CD4-positive, alpha-beta T cell treated with Interleukin-4 for 4 hours (primary cell): Measurements from ENCODE around the gene KCTD16.

Source experiments
- DNase-seq: peaks from one replicate; pipeline ENCODE4 v3.0.0-alpha.2; 2020

The KCTD16 gene

DNA sequence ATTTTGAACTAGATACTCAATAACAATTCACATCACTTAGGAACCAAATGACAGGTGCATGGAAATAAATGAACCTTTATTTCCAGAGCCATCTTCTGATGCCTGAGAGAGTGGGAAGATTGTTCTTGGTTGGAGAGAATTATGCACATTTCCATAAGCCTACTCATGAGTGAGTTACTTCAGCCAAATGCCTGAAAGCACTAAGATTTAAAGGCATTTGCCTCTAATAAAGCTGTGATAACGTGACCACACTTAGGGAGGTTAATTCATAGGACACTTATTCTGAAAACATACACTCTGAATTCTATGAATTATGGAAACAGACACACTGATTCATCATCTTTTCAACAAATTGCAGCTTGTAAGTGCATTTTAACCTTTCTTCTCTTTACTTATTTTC lies 40.0 kb downstream of the KCTD16 start:
- DNase-seq: no peak

GRCh38 chr5:144219869-144220268 lies 49.2 kb downstream of the KCTD16 start:
- no peak for DNase-seq

- DNase-seq: no peak
Measured at GRCh38 chr5:144227363-144227999, 56.8 kb downstream of the KCTD16 start.

- no peak for DNase-seq
Measured at GRCh38 chr5:144230806-144231205, 60.1 kb downstream of the KCTD16 start.

DNA sequence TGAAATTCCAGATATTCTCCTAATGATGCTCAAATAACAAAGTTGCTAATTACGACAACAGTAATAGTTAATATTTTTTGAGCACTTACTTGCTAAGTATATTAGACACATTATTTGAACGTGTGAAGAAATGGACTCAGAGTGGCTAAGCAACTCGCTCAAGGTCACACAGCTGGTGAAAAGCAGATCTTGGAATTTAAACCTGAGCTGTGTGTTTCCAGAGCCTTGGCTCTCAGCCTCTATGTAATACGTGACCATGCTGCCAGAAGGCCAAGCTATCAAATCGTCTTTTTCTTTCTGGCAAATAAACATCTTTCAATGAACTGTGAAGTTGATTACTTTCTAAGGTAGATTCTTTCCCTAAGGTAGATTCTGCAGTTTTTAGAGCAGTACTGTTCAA lies 61.6 kb downstream of the KCTD16 start:
- no peak for DNase-seq

DNA sequence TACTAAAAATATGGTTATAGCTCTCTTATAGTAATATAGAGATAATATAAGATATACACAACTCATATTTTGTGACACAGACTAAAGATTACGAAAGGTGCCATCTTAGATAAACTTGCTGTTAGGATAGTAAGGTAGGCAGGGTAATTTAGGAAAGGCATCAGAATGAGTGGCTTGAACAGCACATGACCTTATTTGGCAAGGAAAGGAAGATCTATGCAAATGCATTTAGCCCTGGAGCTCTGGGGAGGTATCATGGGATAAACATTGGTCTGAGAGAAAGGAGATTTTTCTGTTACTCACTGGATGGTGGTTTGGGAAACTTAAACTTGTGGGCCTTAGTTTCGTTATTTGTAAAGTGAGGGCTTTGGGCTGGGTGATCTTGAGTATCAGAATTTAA lies 65.8 kb downstream of the KCTD16 start:
- no peak for DNase-seq

DNA sequence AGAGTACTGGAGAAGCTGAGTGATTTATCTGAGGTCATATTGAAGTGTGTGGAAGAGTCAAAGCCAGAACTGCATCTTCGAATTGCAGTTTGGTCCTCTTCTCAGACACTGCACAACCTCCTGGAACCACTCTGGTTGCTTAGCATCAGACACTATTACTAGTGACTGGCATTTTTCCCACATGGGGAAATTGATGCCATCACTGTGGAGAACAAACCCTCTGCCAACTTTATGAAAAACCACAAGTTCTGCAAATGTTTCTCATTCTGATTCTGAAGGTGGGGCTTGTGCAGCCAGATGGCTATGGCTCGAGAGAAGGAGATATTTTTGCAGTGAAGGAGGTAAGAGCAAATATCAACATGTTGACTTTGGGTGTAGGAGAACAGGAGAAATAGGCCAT lies 67.2 kb downstream of the KCTD16 start:
- DNase-seq: no peak

DNA sequence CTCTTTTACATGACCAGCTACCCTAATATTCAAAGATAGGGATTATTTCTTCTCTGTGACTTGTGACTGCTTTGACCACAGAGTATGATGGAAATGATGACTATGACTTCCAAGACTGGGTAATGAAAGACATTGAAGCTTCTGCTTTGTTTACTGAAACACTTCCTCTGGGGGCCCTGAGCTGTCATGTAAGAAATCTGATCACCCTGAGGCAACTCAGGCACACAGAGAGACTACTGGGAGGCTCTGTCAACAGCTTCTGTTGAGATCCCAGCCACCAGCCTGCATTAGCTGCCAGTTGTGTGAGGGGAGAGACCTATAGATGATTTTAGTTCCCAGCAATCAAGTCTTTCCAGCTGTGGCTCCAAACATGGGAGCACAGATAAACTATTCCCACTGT lies 76.5 kb downstream of the KCTD16 start:
- DNase-seq: no peak

- no peak for DNase-seq
Measured at GRCh38 chr5:144248015-144248414, 77.3 kb downstream of the KCTD16 start.

GRCh38 chr5:144249755-144250464 lies 79.2 kb downstream of the KCTD16 start:
- DNase-seq: no peak

GRCh38 chr5:144254552-144254951 lies 83.9 kb downstream of the KCTD16 start:
- DNase-seq: no peak

- no peak for DNase-seq
Measured at GRCh38 chr5:144260121-144260520, 89.4 kb downstream of the KCTD16 start.

GRCh38 chr5:144265643-144266247 lies 95.1 kb downstream of the KCTD16 start:
- no peak for DNase-seq

- DNase-seq: no peak
Measured at GRCh38 chr5:144267961-144268513, 97.4 kb downstream of the KCTD16 start.

DNA sequence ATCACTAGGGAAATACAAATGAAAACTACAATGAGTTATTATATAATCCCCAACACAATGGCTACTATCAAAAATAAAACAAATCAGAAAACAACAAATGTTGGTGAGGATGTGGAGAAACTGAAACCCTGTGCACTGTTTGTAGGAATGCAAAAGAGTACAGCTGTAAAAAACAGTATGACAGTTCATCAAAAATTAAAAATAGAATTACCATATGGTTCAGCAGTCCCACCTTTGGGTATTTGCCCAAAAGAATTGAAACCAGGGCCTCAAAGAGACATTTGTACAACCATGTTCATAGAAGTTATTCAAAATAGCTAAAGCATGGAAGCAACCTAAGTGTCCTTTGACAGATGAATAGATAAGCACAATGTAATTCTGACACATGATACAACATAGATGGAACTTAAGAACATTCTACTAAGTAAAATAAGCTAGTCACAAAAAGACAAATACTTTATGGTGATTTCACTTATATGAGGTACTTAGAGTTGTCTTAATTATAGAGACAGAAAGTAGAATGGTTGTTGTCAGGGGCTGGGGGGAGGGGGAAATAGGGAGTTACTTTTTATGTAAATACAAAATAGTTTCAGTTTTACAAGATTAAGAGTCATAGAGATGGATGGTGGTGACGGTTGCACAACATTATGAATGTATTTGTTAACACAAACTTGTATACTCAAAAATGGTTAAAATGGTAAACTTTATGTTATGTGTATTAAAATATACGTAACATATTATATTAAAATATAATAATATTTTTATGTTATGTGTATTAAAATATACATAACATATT lies 102.8 kb downstream of the KCTD16 start:
- DNase-seq: no peak

- DNase-seq: no peak
Measured at GRCh38 chr5:144275329-144275728, 104.7 kb downstream of the KCTD16 start.

DNA sequence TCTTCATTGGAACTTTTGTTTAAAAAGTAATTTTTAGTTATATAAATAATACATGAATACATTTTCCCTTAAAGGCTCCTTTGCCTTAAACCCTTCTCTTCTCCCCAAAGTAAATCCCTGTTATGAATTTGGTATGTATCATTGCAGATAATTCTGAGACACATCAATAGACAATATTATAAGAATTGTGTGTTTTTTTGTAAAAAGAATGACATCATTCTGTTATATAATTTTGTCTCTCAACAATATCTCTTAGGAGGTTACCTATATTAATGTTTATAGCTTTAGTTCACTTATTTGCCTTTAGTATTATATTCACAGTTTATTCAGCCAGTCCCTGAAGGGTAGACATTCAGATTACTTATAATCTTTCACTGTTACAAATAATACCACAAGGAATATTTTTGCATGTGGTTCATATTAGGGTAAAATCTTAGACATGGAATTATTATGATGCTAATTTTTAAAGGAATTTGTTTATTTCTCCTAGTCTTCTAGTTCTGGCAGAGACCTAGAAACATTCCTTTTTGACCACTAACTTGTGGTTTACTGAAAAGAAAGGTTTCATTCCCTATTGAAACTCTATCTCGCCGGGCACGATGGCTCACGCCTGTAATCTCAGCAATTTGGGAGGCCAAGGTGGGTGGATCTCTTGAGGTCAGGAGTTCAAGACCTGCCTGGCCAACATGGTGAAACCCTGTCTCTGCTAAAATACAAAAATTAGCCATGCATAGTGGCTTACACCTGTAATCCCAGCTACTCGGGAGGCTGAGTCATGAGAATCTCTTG lies 105.6 kb downstream of the KCTD16 start:
- no peak for DNase-seq

DNA sequence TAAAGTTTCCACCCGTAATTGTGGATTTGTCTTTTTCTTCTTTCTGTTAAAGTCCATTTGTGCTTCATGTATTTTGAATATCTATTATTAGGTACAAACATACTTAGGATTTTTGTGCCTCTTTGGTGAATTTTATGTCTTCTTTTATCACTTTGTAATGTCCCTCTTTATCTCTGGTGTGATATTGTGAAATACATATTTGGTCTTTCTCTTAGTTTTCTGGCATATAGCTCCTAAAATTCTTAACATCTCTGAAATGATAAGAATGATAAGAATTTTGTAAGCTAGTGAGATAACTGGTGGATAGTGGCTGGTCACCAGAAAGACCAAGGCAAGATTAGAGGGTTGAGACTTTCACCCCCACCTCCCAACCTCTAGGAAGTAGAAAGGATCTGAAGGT lies 111.1 kb downstream of the KCTD16 start:
- DNase-seq: no peak

GRCh38 chr5:144284036-144284435 lies 113.4 kb downstream of the KCTD16 start:
- DNase-seq: no peak

- no peak for DNase-seq
Measured at GRCh38 chr5:144284931-144285502, 114.3 kb downstream of the KCTD16 start.

GRCh38 chr5:144289277-144289676 lies 118.6 kb downstream of the KCTD16 start:
- no peak for DNase-seq

DNA sequence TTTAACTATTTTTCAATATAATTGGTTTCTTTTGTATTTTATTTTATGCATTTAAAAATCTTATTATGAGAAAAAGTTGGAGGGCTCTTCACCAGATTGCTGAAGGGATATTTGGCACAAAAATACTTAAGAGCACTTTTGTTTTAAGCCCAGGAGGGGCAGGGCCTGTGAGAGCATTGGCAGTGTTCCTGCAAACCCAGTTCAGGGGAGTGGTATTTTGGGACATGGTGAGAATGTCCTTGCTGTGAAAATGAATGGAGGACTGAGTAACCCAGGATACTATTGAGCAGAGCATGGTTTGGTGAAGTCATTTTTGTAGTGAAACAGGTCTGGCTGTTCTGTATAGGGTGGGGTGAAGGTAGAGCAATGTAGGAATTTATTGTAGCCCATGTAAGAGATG lies 121.4 kb downstream of the KCTD16 start:
- no peak for DNase-seq
